Left ventricle myocardium inferior (tissue), 1 donor: ENCODE results near the gene GRM8. TPM values are rescaled to one million over a fixed set of nuclear protein-coding genes. Genes with fewer than 3 reads are reported as not detected.
"Not testable (repeated sequence)": the region's sequence is repeated elsewhere in the genome, so short reads cannot be mapped to it uniquely, and the experiment has no call there.

Source experiments
- DNase-seq: peaks from one replicate; pipeline ENCODE4 v3.0.0-alpha.2; 2020
- H3K27ac ChIP-seq: fragments of 200-600 bp; replicated peaks from 2 replicates; pipeline ENCODE4 v1.8.0; 2021
- H3K27me3 ChIP-seq: fragments of 200-600 bp; 2 replicates; pipeline ENCODE4 v1.8.0; 2021; ENCODE audit warnings: low read depth
- H3K36me3 ChIP-seq: fragments of 200-600 bp; 2 replicates; pipeline ENCODE4 v1.8.0; 2021
- H3K4me1 ChIP-seq: fragments of 200-600 bp; 2 replicates; pipeline ENCODE4 v1.8.0; 2021
- H3K4me3 ChIP-seq: fragments of 200-600 bp; 2 replicates; pipeline ENCODE4 v1.8.0; 2021; ENCODE audit warnings: mild to moderate bottlenecking, moderate library complexity
- H3K9me3 ChIP-seq: fragments of 200-600 bp; replicated peaks from 2 replicates; pipeline ENCODE4 v1.8.0; 2021
- CTCF ChIP-seq: fragments of 200-600 bp; IDR thresholded peaks from 2 replicates; pipeline ENCODE4 v1.8.0; 2021; ENCODE audit warnings: antibody characterized with exemption, mild to moderate bottlenecking, borderline replicate concordance
- intact Hi-C: fragments of 100-400 bp; cut with micrococcal nuclease; formaldehyde crosslinking; loops from one replicate; pipeline ENCODE4 v1.11.0; 2022
- total RNA-seq: library from RNA; stranded (reverse); fragmentation: NEBNext Ultra II Directional; extraction: Animal tissue kit (Norgen Biotek cat#: 25700); gene quantifications from one replicate; pipeline ENCODE4 v1.2.1, GENCODE V29; 2021
- donor health status: DM: no; HTN: yes; CAD: no; lungs with severe emphysema.

The GRM8 gene
- total RNA-seq, 1 donor from 2014 or later, result 0.69 TPM

DNA sequence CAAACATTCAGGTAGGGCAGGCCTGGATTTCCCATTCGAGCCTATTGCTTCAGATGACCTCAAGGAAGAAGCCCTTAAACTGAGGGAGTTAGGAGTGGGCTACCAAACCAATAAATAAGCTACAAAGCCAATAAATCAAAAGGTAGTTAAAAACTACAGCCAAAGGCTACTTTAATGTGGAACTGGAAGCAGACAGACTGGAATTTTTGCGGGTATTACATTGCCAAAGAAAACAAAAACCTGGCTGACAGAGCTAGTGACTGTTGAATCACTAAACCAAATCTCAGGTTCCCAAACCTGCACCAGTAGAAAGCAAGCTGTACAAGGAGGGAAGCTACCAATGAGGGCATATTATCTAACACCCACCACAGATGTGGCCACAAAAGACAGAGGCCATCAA, 315.6 kb downstream of the GRM8 start:
- TF ChIP-seq CTCF, result no peak
- Histone ChIP-seq H3K4me1 (no peaks in the 10 kb centered on the region), H3K36me3 (no peaks in the 10 kb centered on the region), H3K9me3 (no peaks in the 10 kb centered on the region), H3K27me3 (no peaks in the 10 kb centered on the region), H3K4me3 (no peak overlapping the region), H3K27ac (no peak overlapping the region)
- intact Hi-C loops, result no loop called here
- no peak for DNase-seq

DNA sequence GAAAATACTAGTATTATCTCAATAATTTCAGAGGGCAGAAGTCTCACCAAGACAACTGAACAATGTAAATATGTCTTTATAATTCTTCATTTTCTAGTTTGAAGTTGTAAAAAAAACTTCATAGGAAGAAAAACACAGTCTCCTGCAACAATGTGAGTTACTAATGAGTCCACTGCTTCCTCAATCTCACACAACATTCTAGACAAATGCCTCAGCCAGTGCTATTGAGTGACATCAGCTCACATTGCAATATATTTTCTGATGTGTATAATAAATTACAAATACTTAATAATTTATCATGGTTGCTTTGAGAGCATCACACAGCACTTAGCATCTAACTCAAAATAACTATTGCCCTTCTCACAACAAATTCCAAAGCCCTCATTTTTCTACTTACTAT, 321.2 kb downstream of the GRM8 start:
- intact Hi-C loops, result no loop called here
- H3K4me1 ChIP-seq, result no peaks in the 10 kb centered on the region
- peaks cover 17% of the 10 kb centered on the region for H3K27me3 ChIP-seq
- peaks cover 7% of the 10 kb centered on the region for H3K9me3 ChIP-seq
- no peak for DNase-seq
- H3K4me3 ChIP-seq, result no peak overlapping the region
- H3K36me3 ChIP-seq, result no peaks in the 10 kb centered on the region
- no peak overlapping the region for H3K27ac ChIP-seq
- no peak for TF ChIP-seq CTCF

DNA sequence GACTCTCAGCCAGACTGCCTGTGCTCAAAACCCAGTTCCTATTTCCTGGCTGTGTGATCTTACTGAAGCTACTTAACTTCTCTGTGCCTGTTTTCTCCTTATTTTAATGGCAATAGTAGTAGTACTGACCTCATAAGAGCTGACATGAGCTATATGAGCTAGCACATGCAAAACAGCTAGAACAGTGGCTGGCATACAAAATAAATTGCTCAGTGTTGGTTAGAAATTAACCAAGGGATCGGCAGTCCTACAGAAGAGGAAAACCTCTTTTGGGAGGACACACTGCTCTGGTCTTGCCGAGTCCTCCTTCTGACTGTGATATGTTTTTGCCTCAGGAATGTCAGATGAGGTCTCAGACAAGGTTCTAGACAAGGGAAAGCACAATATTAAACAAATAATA, 322.6 kb downstream of the GRM8 start:
- intact Hi-C loops, result no loop called here

GRCh38 chr7:126924477-126924876, 328.3 kb downstream of the GRM8 start:
- H3K9me3 ChIP-seq, result peaks cover 7% of the 10 kb centered on the region
- no peak overlapping the region for H3K27ac ChIP-seq
- H3K27me3 ChIP-seq, result peaks cover 5% of the 10 kb centered on the region
- intact Hi-C loops, result no loop called here
- no peaks in the 10 kb centered on the region for H3K4me1 ChIP-seq
- no peak for DNase-seq
- no peaks in the 10 kb centered on the region for H3K36me3 ChIP-seq
- no peak overlapping the region for H3K4me3 ChIP-seq
- TF ChIP-seq CTCF, result no peak

More for the DNA sequence above, 322.6 kb downstream of the GRM8 start:
- Histone ChIP-seq H3K27me3 (peaks cover 17% of the 10 kb centered on the region), H3K4me3 (no peak overlapping the region), H3K4me1 (no peaks in the 10 kb centered on the region), H3K36me3 (no peaks in the 10 kb centered on the region), H3K9me3 (peaks cover 7% of the 10 kb centered on the region), H3K27ac (no peak overlapping the region)
- TF ChIP-seq CTCF, result no peak
- no peak for DNase-seq

GRCh38 chr7:126911627-126912026, 341.1 kb downstream of the GRM8 start:
- H3K9me3 ChIP-seq, H3K4me3 ChIP-seq, H3K27me3 ChIP-seq, H3K4me1 ChIP-seq, H3K27ac ChIP-seq, intact Hi-C loops, DNase-seq, H3K36me3 ChIP-seq: not testable (repeated sequence)

DNA sequence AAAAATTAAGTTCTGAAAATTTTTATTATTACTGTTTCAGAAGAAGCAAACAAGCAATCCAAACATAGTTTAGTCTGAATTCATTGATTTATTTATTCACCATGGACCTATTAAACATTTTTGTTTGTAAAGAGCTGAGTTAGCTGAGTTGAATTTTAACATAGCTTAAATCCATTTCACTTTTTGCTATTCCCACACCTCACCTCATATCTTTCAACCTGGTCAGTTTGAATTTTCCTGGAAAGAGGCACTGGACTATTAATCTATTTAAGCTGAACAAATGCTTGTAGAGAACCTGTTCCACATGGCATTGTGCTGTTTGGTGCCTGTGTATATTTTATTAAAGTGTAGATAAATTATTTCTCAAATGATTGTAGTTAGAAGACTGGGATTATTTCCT, 344.2 kb downstream of the GRM8 start:
- H3K9me3 ChIP-seq, H3K36me3 ChIP-seq, H3K4me1 ChIP-seq, H3K27ac ChIP-seq, intact Hi-C loops, H3K27me3 ChIP-seq, DNase-seq, H3K4me3 ChIP-seq: not testable (repeated sequence)

DNA sequence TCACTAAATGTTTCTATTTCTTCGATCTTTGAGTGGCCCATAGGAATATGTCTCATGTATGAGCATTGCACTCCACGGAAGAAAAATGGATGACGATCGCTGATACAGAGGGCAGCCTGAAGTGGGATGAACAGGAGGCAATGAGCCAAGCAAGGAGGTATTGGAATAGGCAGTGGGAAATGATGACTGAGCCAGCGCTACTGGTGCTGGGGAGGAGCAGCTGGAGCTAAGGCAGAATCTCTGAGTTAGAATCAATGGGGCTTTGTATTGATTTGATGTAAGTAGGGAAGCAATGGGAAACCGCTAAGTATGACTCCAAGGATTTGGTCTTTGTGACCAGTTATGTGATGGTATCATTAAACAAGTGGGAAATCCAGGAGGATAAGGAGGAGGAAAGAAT, 345.1 kb downstream of the GRM8 start:
- H3K4me1 ChIP-seq, H3K4me3 ChIP-seq, H3K27me3 ChIP-seq, H3K36me3 ChIP-seq, H3K9me3 ChIP-seq, DNase-seq, intact Hi-C loops, H3K27ac ChIP-seq: not testable (repeated sequence)

DNA sequence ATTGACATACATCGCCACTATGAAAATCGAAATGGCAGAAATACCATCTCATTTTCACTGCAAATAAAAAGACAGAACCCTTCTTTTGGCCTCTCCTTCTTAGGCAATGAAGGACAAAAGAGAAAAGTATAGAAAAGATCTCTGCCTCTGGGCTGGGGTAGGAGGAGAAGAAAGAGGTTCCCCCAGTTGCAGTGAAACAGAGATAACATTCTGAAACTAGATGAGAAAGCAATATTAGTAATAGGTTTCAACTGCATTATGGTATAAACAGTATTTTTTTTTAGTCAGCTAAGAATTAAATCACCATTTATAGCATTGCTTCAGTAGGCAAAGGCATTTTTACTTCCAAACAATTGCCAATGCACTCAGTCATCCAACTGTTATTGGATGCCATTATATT, 347.5 kb downstream of the GRM8 start:
- intact Hi-C loops, DNase-seq, H3K4me1 ChIP-seq, H3K27ac ChIP-seq, H3K9me3 ChIP-seq, H3K4me3 ChIP-seq, H3K36me3 ChIP-seq, H3K27me3 ChIP-seq: not testable (repeated sequence)

GRCh38 chr7:126901041-126901765, 351.5 kb downstream of the GRM8 start:
- H3K9me3 ChIP-seq, H3K27me3 ChIP-seq, intact Hi-C loops, H3K4me3 ChIP-seq, H3K36me3 ChIP-seq, H3K27ac ChIP-seq, H3K4me1 ChIP-seq, DNase-seq: not testable (repeated sequence)

DNA sequence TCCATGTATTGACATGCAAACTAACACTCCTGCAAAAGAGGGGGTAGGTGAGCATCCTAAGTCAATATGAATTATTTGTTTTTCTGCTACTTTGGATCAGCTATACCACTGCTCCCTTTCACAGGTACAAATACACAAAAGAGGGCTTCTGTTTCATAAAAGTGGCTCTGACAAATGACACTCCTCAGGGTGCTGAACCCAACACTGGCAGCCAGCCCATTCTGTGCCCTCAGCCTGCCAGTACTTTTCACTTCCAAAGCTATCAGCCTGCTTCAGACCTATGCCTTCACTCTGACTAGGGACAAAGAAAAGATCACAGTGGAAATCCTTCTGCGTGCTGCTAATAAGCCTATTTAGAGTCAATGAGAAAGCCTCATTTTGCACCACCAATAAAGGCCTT, 364.8 kb downstream of the GRM8 start:
- H3K27me3 ChIP-seq, H3K27ac ChIP-seq, H3K36me3 ChIP-seq, H3K4me1 ChIP-seq, intact Hi-C loops, DNase-seq, H3K9me3 ChIP-seq, H3K4me3 ChIP-seq: not testable (repeated sequence)
